GM12878 (cell line): ENCODE measurements around the gene GSTCD. TPM values are rescaled to one million over a fixed set of nuclear protein-coding genes. Genes with fewer than 3 reads are reported as not detected.

Experiments used
- ATAC-seq: fragments of 200-7000 bp; cut with Tn5 transposase; 3 replicates; pipeline ENCODE4 v1.9.1; 2020; ENCODE audit warnings: mild to moderate bottlenecking, moderate library complexity
- BruUV-seq: library from RNA; stranded (reverse); fragments of 400-500 nt; replicated peaks from 2 replicates; lab custom pipeline; 2021; lab: Mats Ljungman, UMichigan
- CTCF ChIA-PET: fragments of 300-600 bp; sonication (Branson Sonifier 250); formaldehyde crosslinking; extraction: SDS; loops from one replicate; lab custom pipeline; 2021; ENCODE audit warnings: inconsistent platforms; lab: Yijun Ruan, JAX
- POLR2A ChIA-PET: fragments of 350-600 bp; formaldehyde crosslinking; extraction: SDS; loops from one replicate; lab custom pipeline; 2021; ENCODE audit warnings: inconsistent platforms; lab: Charles Lee
- RAD21 ChIA-PET: fragments of 300-600 bp; sonication (Branson Sonifier 250); formaldehyde crosslinking; loops from one replicate; lab custom pipeline; 2023; ENCODE audit warnings: antibody characterized with exemption; ENCODE audit not compliant: unreplicated experiment; lab: Charles Lee
- SMC1A ChIA-PET: fragments of 300-600 bp; sonication (Branson Sonifier 250); formaldehyde crosslinking; loops from one replicate; lab custom pipeline; 2023; ENCODE audit not compliant: unreplicated experiment, uncharacterized antibody; lab: Charles Lee
- DNase-seq: peaks from one replicate; pipeline ENCODE4 v3.0.0-alpha.2; 2011; ENCODE audit warnings: low read depth, low spot score
- FAIRE-seq: peaks from 3 replicates; lab custom pipeline; 2011; peaks lifted over from hg19 to GRCh38; lab: Jason Lieb, UNC
- H2AFZ ChIP-seq: 2 replicates; pipeline ENCODE4 v1.6.0; 2011; ENCODE audit warnings: low read depth, low read length, control low read depth; ENCODE audit not compliant: control insufficient read depth
- H3K27ac ChIP-seq: 2 replicates; pipeline ENCODE4 v1.5.1; 2011; ENCODE audit warnings: control low read depth; ENCODE audit not compliant: control insufficient read depth, insufficient read depth
- H3K27me3 ChIP-seq, 2 experiments: replicated peaks in 1 of 2; 2 replicates each; pipeline versions ENCODE4 v1.6.0 to v1.6.1; 2011; ENCODE audit warnings: low read length in 1 of 2; ENCODE audit not compliant: control insufficient read depth in 2 of 2, insufficient read depth in 2 of 2
- H3K36me3 ChIP-seq, 2 experiments: 2 replicates each; pipeline ENCODE4 v1.5.1; 2011; ENCODE audit warnings: low read length in 1 of 2; ENCODE audit not compliant: control insufficient read depth in 2 of 2, insufficient read depth in 2 of 2
- H3K4me1 ChIP-seq: 2 replicates; pipeline ENCODE4 v1.6.1; 2011; ENCODE audit warnings: mild to moderate bottlenecking, low read length, moderate library complexity, mixed read lengths; ENCODE audit not compliant: control insufficient read depth, insufficient read depth
- H3K4me2 ChIP-seq: 2 replicates; pipeline ENCODE4 v1.6.0; 2011; ENCODE audit warnings: control low read depth; ENCODE audit not compliant: control insufficient read depth, insufficient read depth
- H3K4me3 ChIP-seq: fragments of 200-600 bp; sonication (generic); 2 replicates; pipeline ENCODE4 v1.5.1; 2016
- H3K79me2 ChIP-seq: 2 replicates; pipeline ENCODE4 v1.6.0; 2011; ENCODE audit warnings: low read length; ENCODE audit not compliant: control insufficient read depth, insufficient read depth
- H3K9ac ChIP-seq: 2 replicates; pipeline ENCODE4 v1.8.0; 2011; ENCODE audit warnings: low read length, control low read depth, mixed read lengths; ENCODE audit not compliant: control insufficient read depth, insufficient read depth
- H3K9me3 ChIP-seq: replicated peaks from 3 replicates; pipeline ENCODE4 v1.5.1; 2011; ENCODE audit warnings: mild to moderate bottlenecking, low read length; ENCODE audit not compliant: control insufficient read depth, insufficient read depth
- H4K20me1 ChIP-seq: 2 replicates; pipeline ENCODE4 v1.6.0; 2011; ENCODE audit not compliant: control insufficient read depth, insufficient read depth
- ATF3 ChIP-seq: IDR thresholded peaks from 2 replicates; pipeline ENCODE4 v1.6.1; 2011; ENCODE audit warnings: low read depth, mild to moderate bottlenecking, low read length, moderate library complexity, borderline replicate concordance; ENCODE audit errors: extremely low read depth
- ATF7 ChIP-seq: fragments of 450-650 bp; IDR thresholded peaks from 2 replicates; pipeline ENCODE4 v1.6.1; 2016; ENCODE audit warnings: low read depth, mild to moderate bottlenecking
- CTCF ChIP-seq, 3 experiments: IDR thresholded peaks in 2 of 3; conservative IDR thresholded peaks in 1 of 3; 2 replicates each; pipeline ENCODE4 v1.5.1; 2011; ENCODE audit warnings: low read depth in 3 of 3, low read length in 3 of 3, mild to moderate bottlenecking in 3 of 3, control low read depth in 2 of 3, moderate library complexity in 2 of 3, inconsistent platforms in 1 of 3, mixed read lengths in 1 of 3; ENCODE audit not compliant: control insufficient read depth in 2 of 3, insufficient read depth in 1 of 3; ENCODE audit errors: extremely low read depth in 1 of 3
- EZH2 ChIP-seq: IDR thresholded peaks from 2 replicates; pipeline ENCODE4 v1.6.1; 2012; ENCODE audit warnings: low read depth, mild to moderate bottlenecking, control low read depth, inconsistent platforms, low read length, borderline replicate concordance; ENCODE audit not compliant: control insufficient read depth
- POLR2AphosphoS5 ChIP-seq: IDR thresholded peaks from 2 replicates; pipeline ENCODE4 v1.6.1; 2011; ENCODE audit warnings: mild to moderate bottlenecking, low read length, inconsistent platforms
- RAD21 ChIP-seq: IDR thresholded peaks from 2 replicates; pipeline ENCODE4 v1.6.1; 2011; ENCODE audit warnings: mild to moderate bottlenecking, low read depth, low read length, moderate library complexity; ENCODE audit not compliant: insufficient read depth
- SMC3 ChIP-seq: IDR thresholded peaks from 2 replicates; pipeline ENCODE4 v1.6.1; 2011; ENCODE audit warnings: low read length, improper control_type of control experiment, borderline replicate concordance
- TBL1XR1 ChIP-seq: IDR thresholded peaks from 2 replicates; pipeline ENCODE4 v1.6.1; 2012; ENCODE audit warnings: low read depth, low read length, improper control_type of control experiment
- TCF7 ChIP-seq: IDR thresholded peaks from 2 replicates; pipeline ENCODE4 v1.6.1; 2014; ENCODE audit warnings: antibody characterized with exemption, borderline replicate concordance
- WGBS: methylation state at CpG from one replicate; pipeline ENCODE4 v1.1.6; 2016; ENCODE audit warnings: low lambda C conversion rate; ENCODE audit not compliant: insufficient replicate concordance, insufficient coverage; ENCODE audit errors: missing lambda C conversion rate; 5-methylcytosine and 5-hydroxymethylcytosine counted together
- in situ Hi-C: fragments of 300-500 bp; cut with MboI; formaldehyde crosslinking; loops from 9 replicates; pipeline ENCODE4 v1.14.3; 2018; ENCODE audit warnings: mixed read lengths
- intact Hi-C: fragments of 100-400 bp; cut with micrococcal nuclease; formaldehyde crosslinking; loops from one replicate; pipeline ENCODE4 v1.14.2; 2022; ENCODE audit not compliant: unreplicated experiment
- polyA plus RNA-seq, 11 experiments: library from polyadenylated mRNA; depleted of rRNA in 4 of 11; unstranded in 6 of 11; stranded (reverse) in 5 of 11; fragments of >200 nt; fragmentation: Nextera tagmentation in 4 of 11; fragmentation: Illumina TruSeq in 1 of 11; extraction: Ambion mirVana in 4 of 11; extraction: Trizol in 1 of 11; gene quantifications; 1 replicate in 1 of 11; 2 replicates in 10 of 11; pipeline versions ENCODE4 v1.2.1 to v1.2.3, GENCODE V29; 2011 to 2016; ENCODE audit warnings: inconsistent platforms in 2 of 11, missing spikeins in 2 of 11, low read depth in 1 of 11
- total RNA-seq, 4 experiments: library from RNA; depleted of rRNA in 3 of 4; stranded (reverse); fragments of >200 nt in 3 of 4; fragmentation: Illumina TruSeq in 1 of 4; extraction: Trizol in 1 of 4; gene quantifications; 2 replicates each; pipeline versions ENCODE4 v1.2.1 to v1.2.3, GENCODE V29; 2013 to 2021

The GSTCD gene
- total and polyA plus RNA-seq, 10 of the 15 experiments (the other 5 are each of a cell fraction or from before 2014, with no cell fraction given): 4.3 to 28.4 (median 14.1) TPM

- no peak overlapping the region for H3K27ac ChIP-seq
- FAIRE-seq (no peak), ATAC-seq (0 out of 3 replicates have a peak, but pooled peaks have one; percentile 10), DNase-seq (no peak)
- no peaks in the 10 kb centered on the region for H4K20me1 ChIP-seq
- POLR2A ChIA-PET: interaction anchor here (0.5 kb wide), 1 partner anchor 75 kb away, joined by 9 read pairs; no protein-coding TSS in a partner anchor
- peak overlapping the region; percentile 24; the same call in 1 of the 2 replicates for H3K4me2 ChIP-seq
- H3K4me3 ChIP-seq: no peak overlapping the region
- no peak overlapping the region for H3K9ac ChIP-seq
- no peaks in the 10 kb centered on the region for H3K27me3 ChIP-seq
- no peaks in the 10 kb centered on the region for H3K9me3 ChIP-seq
- peaks cover 23% of the 10 kb centered on the region for H3K79me2 ChIP-seq
- SMC1A ChIA-PET: interaction anchor here (0.6 to 3.0 kb wide), 33 partner anchors 11 to 571 kb away, joined by 3 to 29 read pairs (median 4); partner anchors contain the start of gene PPA2
- no peak overlapping the region; the same call in 1 of the 2 replicates for H2AFZ ChIP-seq
- intact Hi-C loops: loop anchor here (1.0 to 10.0 kb wide), 3 partner anchors 121 to 571 kb away; partner anchors contain the start of gene TET2
- RAD21 ChIA-PET: interaction anchor here (0.6 to 3.7 kb wide), 19 partner anchors 33 to 944 kb away, joined by 3 to 46 read pairs (median 4); partner anchors contain the start of gene PPA2
- TF ChIP-seq RAD21: peak; percentile 49
- TF ChIP-seq EZH2: no peak
- TF ChIP-seq ATF7: 0 out of 2 replicates have a peak, but pooled peaks have one; percentile 19
- TF ChIP-seq ATF3: no peak
- no peak for TF ChIP-seq POLR2AphosphoS5
- peak; percentile 22; the same call in 1 of the 2 replicates for TF ChIP-seq TCF7
- peak; percentile 42; the same call in 1 of the 2 replicates for TF ChIP-seq SMC3
- peak; percentile 17 to 48 (median 36); a peak in 2 of 6 replicates for TF ChIP-seq CTCF (IDR thresholded peaks at IDR 0.05 in 2 of 3, conservative IDR thresholded peaks at IDR 0.05 in 1 of 3; ENCODE audit: control insufficient read depth in 2 of 3, extremely low read depth in 1 of 3, insufficient read depth in 1 of 3, low read depth in 3 of 3, low read length in 3 of 3)
- TF ChIP-seq TBL1XR1: no peak
- TF ChIP-seq, all 136 proteins: peak for 5
- Histone ChIP-seq H3K4me1 (peaks cover 3% of the 10 kb centered on the region; the same call in 1 of the 2 replicates), H3K36me3 (peaks cover 0 to 3% of the 10 kb centered on the region in 2 experiments; a peak in 3 of 4 replicates)
- BruUV-seq: no TSS peak
- 46% methylated on average over 4 of the region's 4 CpGs for WGBS
- CTCF ChIA-PET: interaction anchor here (0.6 to 7.0 kb wide), 37 partner anchors 11 to 772 kb away, joined by 3 to 106 read pairs (median 4); partner anchors contain the start of gene PPA2
- in situ Hi-C loops: no loop called here
Observed at GRCh38 chr4:105715692-105716278, 7.2 kb downstream of the GSTCD start.
